ENCODE data around the gene NTSR2.

DNA sequence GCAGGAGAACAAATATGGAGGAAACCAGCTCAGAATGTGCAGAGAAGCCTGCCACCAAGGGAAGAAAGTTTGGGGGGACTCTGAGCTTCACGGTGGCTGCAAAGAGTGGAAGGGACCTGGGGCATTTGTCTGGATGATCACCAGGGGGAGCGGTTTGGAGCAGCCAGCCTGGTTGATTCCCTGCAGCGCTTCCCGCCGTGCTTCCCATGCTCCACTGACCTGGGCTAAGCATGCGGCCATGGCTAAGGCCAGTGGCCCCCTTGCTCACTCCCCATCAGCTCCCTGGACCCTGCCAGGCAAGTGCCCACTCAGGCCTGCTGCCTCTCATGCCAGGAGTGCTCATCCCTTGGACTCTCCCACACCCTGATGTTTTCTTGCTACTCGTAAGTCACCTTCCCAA lies 27.0 kb downstream of the NTSR2 start:
- TF ChIP-seq, protein P1, sequence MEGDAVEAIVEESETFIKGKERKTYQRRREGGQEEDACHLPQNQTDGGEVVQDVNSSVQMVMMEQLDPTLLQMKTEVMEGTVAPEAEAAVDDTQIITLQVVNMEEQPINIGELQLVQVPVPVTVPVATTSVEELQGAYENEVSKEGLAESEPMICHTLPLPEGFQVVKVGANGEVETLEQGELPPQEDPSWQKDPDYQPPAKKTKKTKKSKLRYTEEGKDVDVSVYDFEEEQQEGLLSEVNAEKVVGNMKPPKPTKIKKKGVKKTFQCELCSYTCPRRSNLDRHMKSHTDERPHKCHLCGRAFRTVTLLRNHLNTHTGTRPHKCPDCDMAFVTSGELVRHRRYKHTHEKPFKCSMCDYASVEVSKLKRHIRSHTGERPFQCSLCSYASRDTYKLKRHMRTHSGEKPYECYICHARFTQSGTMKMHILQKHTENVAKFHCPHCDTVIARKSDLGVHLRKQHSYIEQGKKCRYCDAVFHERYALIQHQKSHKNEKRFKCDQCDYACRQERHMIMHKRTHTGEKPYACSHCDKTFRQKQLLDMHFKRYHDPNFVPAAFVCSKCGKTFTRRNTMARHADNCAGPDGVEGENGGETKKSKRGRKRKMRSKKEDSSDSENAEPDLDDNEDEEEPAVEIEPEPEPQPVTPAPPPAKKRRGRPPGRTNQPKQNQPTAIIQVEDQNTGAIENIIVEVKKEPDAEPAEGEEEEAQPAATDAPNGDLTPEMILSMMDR (IDR thresholded peaks at IDR 0.05), result no peak
- no peak for TF ChIP-seq EP300 (IDR thresholded peaks at IDR 0.05)
- TF ChIP-seq POLR2AphosphoS5 (IDR thresholded peaks at IDR 0.05), result no peak
- TF ChIP-seq POLR2A (IDR thresholded peaks at IDR 0.05), result no peak
